ENCODE results near the gene SPTBN5. TPM values are rescaled to one million over a fixed set of nuclear protein-coding genes. Genes with fewer than 3 reads are reported as not detected.

The SPTBN5 gene
- total and polyA plus RNA-seq, 2 experiments from 2014 or later, result 0.57 to 1.1 TPM

GRCh38 chr15:41866872-41867579 is 26.8 kb downstream of the SPTBN5 start:
- H3K4me1 ChIP-seq (ENCODE audit: insufficient read depth), result no peaks in the 10 kb centered on the region
- no peaks in the 10 kb centered on the region for H3K36me3 ChIP-seq (ENCODE audit: insufficient read depth)
- H3K4me3 ChIP-seq, result no peak overlapping the region
- H3K27ac ChIP-seq (ENCODE audit: low read depth), result no peak overlapping the region
- H3K27me3 ChIP-seq (ENCODE audit: insufficient read depth), result no peaks in the 10 kb centered on the region
- no peaks in the 10 kb centered on the region for H3F3A ChIP-seq (replicated peaks; ENCODE audit: low read depth)
- Mint-ChIP-seq H3K9me3 (no peaks in the 10 kb centered on the region), H3K27me3 (ENCODE audit: insufficient read depth, low read depth, poor library complexity) (peaks cover 15% of the 10 kb centered on the region), H3K27ac (peak overlapping the region; percentile 45; the same call in 1 of the 2 replicates), H3K4me3 (no peak overlapping the region), H3K36me3 (ENCODE audit: low read depth) (no peaks in the 10 kb centered on the region; the same call in 2 of the 3 replicates), H3K4me1 (peaks cover 13% of the 10 kb centered on the region)
- DNase-seq (ENCODE audit: low spot score) (no peak), ATAC-seq (peak; percentile 4; the same call in 1 of the 3 replicates)
- H2AFZ ChIP-seq, result no peak overlapping the region
- H3K9me2 ChIP-seq (ENCODE audit: insufficient read depth), result no peaks in the 10 kb centered on the region
- H3K79me2 ChIP-seq (replicated peaks; ENCODE audit: insufficient read depth), result no peaks in the 10 kb centered on the region
- TF ChIP-seq, protein P1, sequence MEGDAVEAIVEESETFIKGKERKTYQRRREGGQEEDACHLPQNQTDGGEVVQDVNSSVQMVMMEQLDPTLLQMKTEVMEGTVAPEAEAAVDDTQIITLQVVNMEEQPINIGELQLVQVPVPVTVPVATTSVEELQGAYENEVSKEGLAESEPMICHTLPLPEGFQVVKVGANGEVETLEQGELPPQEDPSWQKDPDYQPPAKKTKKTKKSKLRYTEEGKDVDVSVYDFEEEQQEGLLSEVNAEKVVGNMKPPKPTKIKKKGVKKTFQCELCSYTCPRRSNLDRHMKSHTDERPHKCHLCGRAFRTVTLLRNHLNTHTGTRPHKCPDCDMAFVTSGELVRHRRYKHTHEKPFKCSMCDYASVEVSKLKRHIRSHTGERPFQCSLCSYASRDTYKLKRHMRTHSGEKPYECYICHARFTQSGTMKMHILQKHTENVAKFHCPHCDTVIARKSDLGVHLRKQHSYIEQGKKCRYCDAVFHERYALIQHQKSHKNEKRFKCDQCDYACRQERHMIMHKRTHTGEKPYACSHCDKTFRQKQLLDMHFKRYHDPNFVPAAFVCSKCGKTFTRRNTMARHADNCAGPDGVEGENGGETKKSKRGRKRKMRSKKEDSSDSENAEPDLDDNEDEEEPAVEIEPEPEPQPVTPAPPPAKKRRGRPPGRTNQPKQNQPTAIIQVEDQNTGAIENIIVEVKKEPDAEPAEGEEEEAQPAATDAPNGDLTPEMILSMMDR (conservative IDR thresholded peaks at IDR 0.05; ENCODE audit: low read depth in 2 of 2), result no peak
- TF ChIP-seq ZNF462 (CRISPR knock-in tag; IDR thresholded peaks at IDR 0.05) (no peak), ZNF331 (CRISPR knock-in tag; IDR thresholded peaks at IDR 0.05; ENCODE audit: low read depth) (no peak), STAT1 (IDR thresholded peaks at IDR 0.05; ENCODE audit: unreplicated experiment) (no peak), EZH2phosphoT487 (IDR thresholded peaks at IDR 0.05; ENCODE audit: unreplicated experiment) (no peak), ETS1 (IDR thresholded peaks at IDR 0.05) (no peak), ZNF114 (CRISPR knock-in tag; IDR thresholded peaks at IDR 0.05) (no peak), POLR2AphosphoS5 (IDR thresholded peaks at IDR 0.05; ENCODE audit: low read depth) (no peak), REST (IDR thresholded peaks at IDR 0.05; ENCODE audit: unreplicated experiment) (no peak), NANOG (IDR thresholded peaks at IDR 0.05; ENCODE audit: borderline replicate concordance) (no peak), CREB1 (CRISPR knock-in tag; IDR thresholded peaks at IDR 0.05; ENCODE audit: low read depth) (no peak), EZH2 (IDR thresholded peaks at IDR 0.05; ENCODE audit: low read depth, unreplicated experiment) (no peak), JUNB (IDR thresholded peaks at IDR 0.05; ENCODE audit: unreplicated experiment) (no peak)
- H4K20me1 ChIP-seq (replicated peaks; ENCODE audit: insufficient read depth), result no peaks in the 10 kb centered on the region
- H3K4me2 ChIP-seq, result no peak overlapping the region
